SK-N-SH treated with all-trans-retinoic acid at 6 μM for 48 hours (cell line): ENCODE results near the gene APOF.

Experiments used
- ESRRG ChIP-seq: fragments of 250-450 bp; sonication (Bioruptor Pico); IDR thresholded peaks from 2 replicates; pipeline ENCODE4 v1.6.1; 2021; ENCODE audit warnings: mild to moderate bottlenecking
- PATZ1 ChIP-seq: fragments of 250-450 bp; sonication (Bioruptor Pico); IDR thresholded peaks from 2 replicates; pipeline ENCODE4 v1.8.0; 2020; ENCODE audit warnings: mild to moderate bottlenecking, moderate library complexity, borderline replicate concordance
- POU6F1 ChIP-seq: fragments of 250-450 bp; sonication (Bioruptor Pico); IDR thresholded peaks from 2 replicates; pipeline ENCODE4 v1.8.0; 2021; ENCODE audit warnings: low read depth, mild to moderate bottlenecking, moderate library complexity, borderline replicate concordance
- PPARA ChIP-seq: fragments of 250-450 bp; sonication (Bioruptor Pico); IDR thresholded peaks from 2 replicates; pipeline ENCODE4 v1.5.0; 2020; ENCODE audit warnings: mild to moderate bottlenecking, borderline replicate concordance
- RARB ChIP-seq: fragments of 250-450 bp; sonication (Bioruptor Pico); IDR thresholded peaks from 2 replicates; pipeline ENCODE4 v1.8.0; 2021; ENCODE audit warnings: mild to moderate bottlenecking, moderate library complexity
- SNAI2 ChIP-seq: fragments of 250-450 bp; sonication (Bioruptor Pico); IDR thresholded peaks from 2 replicates; pipeline ENCODE4 v1.5.0; 2020; ENCODE audit warnings: mild to moderate bottlenecking, moderate library complexity

DNA sequence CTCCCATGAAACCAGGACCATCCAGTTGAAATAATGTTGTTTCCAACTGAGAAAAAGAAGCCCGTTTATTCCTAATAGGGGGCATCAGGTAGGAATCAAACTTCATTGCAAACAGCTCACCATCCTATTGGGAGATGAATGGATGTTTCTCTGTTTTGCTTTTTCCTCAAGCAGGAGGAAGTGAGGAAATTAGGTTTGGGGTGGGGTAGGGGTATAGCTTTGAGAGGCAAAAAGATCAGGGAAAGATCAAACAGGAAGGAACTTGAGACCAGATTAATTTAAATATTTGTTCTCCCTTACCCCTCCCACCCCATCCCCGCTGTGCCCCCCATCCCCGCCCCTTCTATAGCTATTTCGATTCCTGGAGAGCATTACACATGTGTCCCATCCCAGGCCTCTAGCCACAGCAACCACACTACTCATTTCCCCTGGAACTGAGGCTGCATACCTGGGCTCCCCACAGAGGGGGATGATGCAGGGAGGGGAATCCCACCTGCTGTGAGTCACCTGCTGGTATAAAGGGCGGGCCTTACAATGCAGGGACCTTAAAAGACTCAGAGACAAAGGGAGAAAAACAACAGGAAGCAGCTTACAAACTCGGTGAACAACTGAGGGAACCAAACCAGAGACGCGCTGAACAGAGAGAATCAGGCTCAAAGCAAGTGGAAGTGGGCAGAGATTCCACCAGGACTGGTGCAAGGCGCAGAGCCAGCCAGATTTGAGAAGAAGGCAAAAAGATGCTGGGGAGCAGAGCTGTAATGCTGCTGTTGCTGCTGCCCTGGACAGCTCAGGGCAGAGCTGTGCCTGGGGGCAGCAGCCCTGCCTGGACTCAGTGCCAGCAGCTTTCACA is 24.1 kb downstream of the APOF start, which contains the start of gene IL23A:
- TF ChIP-seq PATZ1 (CRISPR knock-in tag) (no peak), PPARA (CRISPR knock-in tag) (no peak), POU6F1 (no peak), SNAI2 (CRISPR knock-in tag) (no peak), RARB (CRISPR knock-in tag) (no peak), ESRRG (no peak)
